Measurements from ENCODE around the gene PC.

PC gene

GRCh38 chr11:66849501-66850234 lies 108.5 kb downstream of the PC start:
- DNase-seq (ENCODE audit: low read depth) = no peak
- Histone ChIP-seq H3K9ac (ENCODE audit: low read length) (no peak overlapping the region), H3K4me1 (ENCODE audit: control insufficient read depth, insufficient read depth, low read length) (peaks cover 9% of the 10 kb centered on the region), H3K36me3 (ENCODE audit: control insufficient read depth, insufficient read depth, low read length, severe bottlenecking) (peaks cover 47% of the 10 kb centered on the region), H3K4me3 (ENCODE audit: low read length) (no peak overlapping the region), H3K27me3 (replicated peaks; ENCODE audit: control insufficient read depth, insufficient read depth, low read length) (no peaks in the 10 kb centered on the region), H3K9me3 (ENCODE audit: control insufficient read depth, low read length) (no peaks in the 10 kb centered on the region)

- no peak for DNase-seq (ENCODE audit: low read depth)
Measured at GRCh38 chr11:66848671-66849500, 109.3 kb downstream of the PC start.

GRCh38 chr11:66847461-66848232 lies 110.5 kb downstream of the PC start:
- Histone ChIP-seq H3K9me3 (ENCODE audit: control insufficient read depth, low read length) (no peaks in the 10 kb centered on the region), H3K36me3 (ENCODE audit: control insufficient read depth, insufficient read depth, low read length, severe bottlenecking) (peaks cover 48% of the 10 kb centered on the region), H3K9ac (ENCODE audit: low read length) (no peak overlapping the region), H3K27me3 (replicated peaks; ENCODE audit: control insufficient read depth, insufficient read depth, low read length) (no peaks in the 10 kb centered on the region), H3K4me1 (ENCODE audit: control insufficient read depth, insufficient read depth, low read length) (peaks cover 18% of the 10 kb centered on the region), H3K4me3 (ENCODE audit: low read length) (no peak overlapping the region)
- no peak for DNase-seq (ENCODE audit: low read depth)

More at GRCh38 chr11:66848671-66849500, 109.3 kb downstream of the PC start:
- Histone ChIP-seq H3K9me3 (ENCODE audit: control insufficient read depth, low read length) (no peaks in the 10 kb centered on the region), H3K36me3 (ENCODE audit: control insufficient read depth, insufficient read depth, low read length, severe bottlenecking) (peaks cover 48% of the 10 kb centered on the region), H3K9ac (ENCODE audit: low read length) (no peak overlapping the region), H3K27me3 (replicated peaks; ENCODE audit: control insufficient read depth, insufficient read depth, low read length) (no peaks in the 10 kb centered on the region), H3K4me1 (ENCODE audit: control insufficient read depth, insufficient read depth, low read length) (peaks cover 17% of the 10 kb centered on the region), H3K4me3 (ENCODE audit: low read length) (no peak overlapping the region)

- no peak overlapping the region for H3K9ac ChIP-seq (ENCODE audit: low read length)
- H3K4me1 ChIP-seq (ENCODE audit: control insufficient read depth, insufficient read depth, low read length) = peaks cover 25% of the 10 kb centered on the region
- no peaks in the 10 kb centered on the region for H3K27me3 ChIP-seq (replicated peaks; ENCODE audit: control insufficient read depth, insufficient read depth, low read length)
- no peaks in the 10 kb centered on the region for H3K9me3 ChIP-seq (ENCODE audit: control insufficient read depth, low read length)
- H3K4me3 ChIP-seq (ENCODE audit: low read length) = no peak overlapping the region
- peaks cover 41% of the 10 kb centered on the region for H3K36me3 ChIP-seq (ENCODE audit: control insufficient read depth, insufficient read depth, low read length, severe bottlenecking)
- no peak for DNase-seq (ENCODE audit: low read depth)
Measured at GRCh38 chr11:66846671-66847091, 111.5 kb downstream of the PC start.

GRCh38 chr11:66845876-66846212 lies 112.3 kb downstream of the PC start:
- Histone ChIP-seq H3K4me3 (ENCODE audit: low read length) (no peak overlapping the region), H3K9ac (ENCODE audit: low read length) (no peak overlapping the region), H3K9me3 (ENCODE audit: control insufficient read depth, low read length) (no peaks in the 10 kb centered on the region), H3K27me3 (replicated peaks; ENCODE audit: control insufficient read depth, insufficient read depth, low read length) (no peaks in the 10 kb centered on the region), H3K36me3 (ENCODE audit: control insufficient read depth, insufficient read depth, low read length, severe bottlenecking) (peaks cover 41% of the 10 kb centered on the region), H3K4me1 (ENCODE audit: control insufficient read depth, insufficient read depth, low read length) (peaks cover 32% of the 10 kb centered on the region)
- no peak for DNase-seq (ENCODE audit: low read depth)

- Histone ChIP-seq H3K9ac (ENCODE audit: low read length) (no peak overlapping the region), H3K36me3 (ENCODE audit: control insufficient read depth, insufficient read depth, low read length, severe bottlenecking) (peaks cover 41% of the 10 kb centered on the region), H3K9me3 (ENCODE audit: control insufficient read depth, low read length) (no peaks in the 10 kb centered on the region), H3K4me1 (ENCODE audit: control insufficient read depth, insufficient read depth, low read length) (peaks cover 35% of the 10 kb centered on the region), H3K4me3 (ENCODE audit: low read length) (no peak overlapping the region), H3K27me3 (replicated peaks; ENCODE audit: control insufficient read depth, insufficient read depth, low read length) (no peaks in the 10 kb centered on the region)
- DNase-seq (ENCODE audit: low read depth) = no peak
Measured at GRCh38 chr11:66845143-66845875, 112.9 kb downstream of the PC start.

- Histone ChIP-seq H3K4me3 (ENCODE audit: low read length) (peak overlapping the region; percentile 99), H3K9ac (ENCODE audit: low read length) (peak overlapping the region; percentile 99)
- DNase-seq (ENCODE audit: low read depth) = no peak
Measured at GRCh38 chr11:66844496-66845142, 113.6 kb downstream of the PC start.

GRCh38 chr11:66843776-66844495 lies 114.2 kb downstream of the PC start:
- no peaks in the 10 kb centered on the region for H3K27me3 ChIP-seq (replicated peaks; ENCODE audit: control insufficient read depth, insufficient read depth, low read length)
- peaks cover 35% of the 10 kb centered on the region for H3K4me1 ChIP-seq (ENCODE audit: control insufficient read depth, insufficient read depth, low read length)
- peaks cover 30% of the 10 kb centered on the region for H3K36me3 ChIP-seq (ENCODE audit: control insufficient read depth, insufficient read depth, low read length, severe bottlenecking)
- no peaks in the 10 kb centered on the region for H3K9me3 ChIP-seq (ENCODE audit: control insufficient read depth, low read length)
- peak overlapping the region; percentile 99 for H3K9ac ChIP-seq (ENCODE audit: low read length)
- DNase-seq (ENCODE audit: low read depth) = no peak
- H3K4me3 ChIP-seq (ENCODE audit: low read length) = peak overlapping the region; percentile 99

More at GRCh38 chr11:66844496-66845142, 113.6 kb downstream of the PC start:
- Histone ChIP-seq H3K4me1 (ENCODE audit: control insufficient read depth, insufficient read depth, low read length) (peaks cover 35% of the 10 kb centered on the region), H3K27me3 (replicated peaks; ENCODE audit: control insufficient read depth, insufficient read depth, low read length) (no peaks in the 10 kb centered on the region), H3K9me3 (ENCODE audit: control insufficient read depth, low read length) (no peaks in the 10 kb centered on the region), H3K36me3 (ENCODE audit: control insufficient read depth, insufficient read depth, low read length, severe bottlenecking) (peaks cover 37% of the 10 kb centered on the region)

GRCh38 chr11:66842896-66843775 lies 115.0 kb downstream of the PC start, which contains the start of gene RCE1:
Gene RCE1 (plus strand): TSS chr11:66843441. CDS start chr11:66843456, 15 bp downstream.
- Histone ChIP-seq H3K9me3 (ENCODE audit: control insufficient read depth, low read length) (no peaks in the 10 kb centered on the region), H3K4me1 (ENCODE audit: control insufficient read depth, insufficient read depth, low read length) (peaks cover 35% of the 10 kb centered on the region), H3K36me3 (ENCODE audit: control insufficient read depth, insufficient read depth, low read length, severe bottlenecking) (peaks cover 22% of the 10 kb centered on the region), H3K9ac (ENCODE audit: low read length) (peak within 1 kb of the TSS; percentile 99), H3K4me3 (ENCODE audit: low read length) (peak within 1 kb of the TSS; percentile 99), H3K27me3 (replicated peaks; ENCODE audit: control insufficient read depth, insufficient read depth, low read length) (no peaks in the 10 kb centered on the region)
- peak; percentile 96 for DNase-seq (ENCODE audit: low read depth)
